ENCODE results near the gene PAK3.

The PAK3 gene

DNA sequence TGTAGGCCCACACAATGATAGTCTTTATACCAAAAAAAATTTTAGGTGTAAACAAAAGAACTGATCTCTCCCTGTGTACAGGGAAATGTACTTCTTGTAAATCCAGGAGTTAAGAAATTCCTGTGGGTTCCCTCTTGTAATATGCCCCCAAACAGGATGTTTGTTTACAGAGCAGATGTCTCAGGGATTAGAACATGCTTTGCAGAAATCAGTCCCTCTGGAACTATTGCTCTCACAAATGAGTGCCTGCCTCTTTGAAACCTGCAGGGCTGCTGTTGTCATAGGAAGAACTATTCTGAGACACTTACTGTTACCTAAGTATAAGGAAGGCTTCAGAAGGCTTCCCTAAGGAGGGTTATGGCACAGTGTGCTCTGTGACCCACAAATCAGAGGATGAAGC is 35.6 kb downstream of the PAK3 start:
- DNase-seq (ENCODE audit: low spot score): no peak

DNA sequence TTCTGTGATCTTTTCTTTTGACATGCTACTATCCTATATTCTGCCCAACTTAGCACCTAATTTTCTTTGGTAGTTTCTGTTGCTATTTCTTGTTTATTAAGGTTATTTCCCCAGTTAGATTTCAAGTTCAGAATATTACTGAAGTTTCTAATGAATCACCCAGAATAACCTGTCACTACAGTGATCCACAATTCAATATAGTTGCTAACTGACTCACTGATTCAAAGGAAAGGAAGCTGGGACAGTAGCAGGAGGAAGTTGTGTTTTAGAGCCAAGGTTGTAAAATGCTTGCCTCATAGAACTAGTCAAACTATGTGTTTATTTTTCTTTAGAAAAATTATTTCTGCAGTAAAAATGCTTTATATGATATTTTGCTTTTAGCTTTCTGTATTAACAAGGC is 37.4 kb downstream of the PAK3 start:
- DNase-seq (ENCODE audit: low spot score): no peak

DNA sequence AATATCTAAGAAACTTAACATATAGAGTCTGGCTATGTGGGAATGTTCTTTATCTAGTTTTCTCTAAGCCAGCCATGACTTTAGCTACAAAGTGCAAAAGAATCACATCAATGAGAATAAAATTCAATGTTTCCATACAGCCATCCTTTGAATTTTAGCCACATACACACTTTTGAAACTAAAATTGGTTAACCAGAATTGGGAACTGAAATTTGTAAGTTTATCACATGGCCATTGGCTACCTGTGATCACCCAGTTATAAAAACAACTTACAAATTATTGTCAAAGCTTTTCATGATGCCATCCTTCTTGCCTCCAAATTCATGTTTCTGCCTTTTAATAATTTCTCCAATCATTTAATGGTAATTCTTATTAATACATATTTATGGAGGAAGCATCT is 49.9 kb downstream of the PAK3 start:
- no peak for DNase-seq (ENCODE audit: low spot score)

DNA sequence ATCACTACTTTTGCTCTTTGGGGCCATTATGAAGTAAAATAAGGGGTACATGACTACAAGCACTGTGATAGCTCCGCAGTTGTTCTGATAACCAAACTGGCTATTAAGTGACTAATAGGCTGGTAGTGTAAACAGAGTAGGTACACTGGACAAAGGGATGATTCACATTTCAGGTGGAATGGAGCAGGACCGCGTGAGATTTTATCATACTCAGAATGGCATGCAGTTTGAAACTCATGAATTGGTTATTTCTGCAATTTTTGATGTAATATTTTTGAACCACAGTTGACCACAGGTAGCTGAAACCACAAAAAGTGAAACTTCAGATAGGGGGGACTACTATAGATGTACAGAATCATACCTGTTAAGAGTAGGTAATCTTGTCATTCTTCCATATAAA is 55.8 kb downstream of the PAK3 start:
- no peak for DNase-seq (ENCODE audit: low spot score)

DNA sequence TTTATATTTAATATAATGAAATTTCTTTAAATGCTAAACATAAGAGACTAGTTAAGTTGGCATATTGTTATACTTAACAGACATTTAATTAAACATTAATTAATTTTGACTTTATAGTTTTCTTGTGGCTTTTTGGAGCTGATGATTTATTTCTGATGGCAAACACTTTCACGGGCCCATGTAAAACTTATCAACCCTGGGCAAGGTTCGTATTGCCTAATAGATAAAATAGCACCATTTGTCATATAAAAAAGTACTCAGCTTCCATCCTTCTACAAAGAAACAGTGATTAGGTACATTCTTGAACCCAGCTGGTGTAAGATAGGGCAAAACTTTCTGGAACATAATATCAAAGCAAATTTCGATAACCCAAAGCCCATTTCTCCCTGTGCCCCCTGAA is 63.2 kb downstream of the PAK3 start:
- DNase-seq (ENCODE audit: low spot score): no peak

DNA sequence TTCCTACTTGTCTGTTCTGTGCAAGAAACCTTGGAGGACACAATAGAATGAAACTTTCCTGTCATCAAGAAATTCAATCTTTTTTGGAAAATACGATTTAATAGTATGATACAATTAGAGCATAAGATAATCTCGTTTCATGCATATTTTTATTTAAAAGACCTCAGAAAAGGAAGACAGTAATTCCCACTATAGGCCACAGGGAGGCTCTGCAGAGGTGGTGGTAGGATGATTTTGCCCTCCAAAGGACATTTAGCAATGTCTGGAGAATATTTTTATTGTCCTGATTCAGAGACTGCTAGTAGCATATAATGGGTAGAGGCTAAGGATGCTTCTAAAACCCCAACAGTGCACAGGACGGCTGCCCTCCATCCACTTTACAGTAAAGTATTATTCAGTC is 68.7 kb downstream of the PAK3 start:
- no peak for DNase-seq (ENCODE audit: low spot score)

DNA sequence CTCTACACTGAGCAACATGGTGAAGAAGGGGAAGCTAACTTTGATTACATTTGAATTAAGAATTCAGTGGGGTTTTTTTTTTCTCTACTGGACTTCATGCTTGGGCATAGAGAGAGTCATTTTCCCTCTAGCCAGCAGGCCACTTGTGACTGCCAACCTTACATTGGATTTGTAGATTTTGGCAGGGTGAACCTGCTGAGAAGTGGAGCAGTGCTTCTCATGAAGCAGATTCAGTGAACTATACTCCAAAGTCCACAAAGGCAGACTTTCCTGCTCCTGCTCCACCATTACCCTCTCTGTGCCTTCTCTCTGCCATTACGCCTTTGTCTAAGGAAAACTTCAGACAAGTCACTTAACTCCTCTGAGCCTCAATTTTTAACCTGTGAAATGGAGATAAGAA is 69.9 kb downstream of the PAK3 start:
- DNase-seq (ENCODE audit: low spot score): no peak

DNA sequence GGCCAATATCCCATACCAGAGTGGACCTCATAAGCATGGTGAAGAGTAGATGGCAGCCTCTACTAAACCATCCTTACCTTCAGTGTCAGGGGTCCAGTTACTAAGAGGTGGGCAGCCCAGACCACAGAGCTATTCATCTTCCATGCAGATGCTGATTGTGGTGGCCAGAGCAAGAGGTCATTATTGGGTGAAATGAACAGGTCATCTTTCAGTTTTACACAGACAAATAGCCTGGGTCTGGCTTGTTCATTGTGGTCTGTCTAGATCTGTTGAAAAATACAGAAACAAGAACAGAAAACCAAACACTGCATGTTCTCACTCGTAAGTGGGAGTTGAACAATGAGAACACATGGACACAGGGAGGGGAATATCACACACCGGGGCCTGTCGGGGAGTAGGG is 71.3 kb downstream of the PAK3 start:
- no peak for DNase-seq (ENCODE audit: low spot score)

DNA sequence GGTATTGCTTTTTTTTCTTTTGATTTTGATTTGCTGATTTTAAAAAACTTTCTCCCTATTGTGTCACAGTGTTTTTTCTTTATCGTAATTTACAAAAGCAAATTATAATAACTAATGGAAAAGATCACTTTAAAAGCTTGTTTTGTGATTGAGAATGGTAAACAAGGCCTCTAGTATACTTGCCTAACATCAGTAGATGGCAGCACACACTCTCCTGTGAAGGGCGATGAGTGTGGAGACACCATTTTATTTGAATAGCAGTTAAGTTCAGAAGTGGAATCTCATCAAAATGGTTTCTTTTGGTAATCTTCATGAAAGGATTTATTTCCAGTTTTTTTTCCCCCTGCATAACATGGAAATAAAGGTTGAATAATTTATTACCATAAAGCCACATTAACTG is 72.3 kb downstream of the PAK3 start:
- DNase-seq (ENCODE audit: low spot score): no peak

DNA sequence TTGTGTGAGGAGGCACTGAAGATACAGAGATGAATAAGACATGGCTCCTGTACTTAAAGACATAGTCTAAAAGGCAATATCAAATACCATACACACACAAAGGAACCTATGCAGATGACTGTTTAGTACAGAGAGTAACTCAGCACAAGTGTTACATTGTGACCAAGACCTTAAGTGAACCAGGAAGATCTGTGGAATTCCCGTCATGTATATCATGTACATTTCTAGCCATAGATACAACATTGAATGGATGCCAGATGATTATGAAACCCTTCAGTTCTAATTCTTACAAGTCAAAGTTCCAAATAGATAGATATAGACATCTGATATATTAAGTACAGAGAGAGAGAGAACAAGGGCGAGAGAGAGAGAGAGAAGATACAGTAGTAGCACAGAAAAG is 73.2 kb downstream of the PAK3 start:
- no peak for DNase-seq (ENCODE audit: low spot score)

DNA sequence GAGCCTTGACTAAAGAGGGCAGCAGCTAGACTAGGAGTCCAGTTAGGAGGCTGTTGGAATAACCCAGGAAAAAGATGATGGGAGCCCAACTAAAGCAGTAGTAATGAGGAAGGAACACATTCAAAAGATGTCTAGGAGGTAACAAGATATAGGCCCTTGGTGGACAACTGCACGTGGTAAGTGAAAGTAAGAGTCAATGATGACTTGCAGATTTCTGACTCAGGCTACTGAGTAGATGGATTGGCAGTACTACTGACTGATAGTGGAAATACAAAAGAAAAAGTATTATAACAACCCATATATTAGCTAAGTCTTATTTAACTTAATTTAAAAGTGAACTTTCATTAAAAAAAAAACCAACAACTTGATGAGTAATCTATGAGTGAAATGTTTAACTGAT is 74.0 kb downstream of the PAK3 start:
- no peak for DNase-seq (ENCODE audit: low spot score)

DNA sequence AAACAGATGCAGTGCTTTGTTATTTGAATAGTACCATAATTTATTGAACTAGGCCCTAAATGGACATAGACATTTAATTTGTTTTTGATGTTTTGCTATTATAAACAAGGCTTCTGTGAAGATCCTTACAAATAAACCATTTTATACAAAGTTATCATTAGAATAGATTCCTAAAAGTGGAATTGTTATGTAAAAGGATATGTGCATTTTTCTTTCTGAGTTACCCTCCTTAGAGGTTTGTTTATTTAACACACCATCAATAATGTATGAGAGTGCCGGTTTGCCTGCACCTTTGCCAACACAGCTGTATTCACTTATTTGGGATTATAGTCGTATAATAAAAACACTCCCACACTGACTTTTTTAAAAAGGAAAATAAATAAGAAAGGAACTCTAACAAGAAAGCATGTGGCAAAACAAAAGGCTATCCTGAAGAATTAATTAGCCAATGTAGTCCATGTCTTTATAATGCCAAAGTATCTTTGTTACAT is 84.8 kb downstream of the PAK3 start:
- no peak for DNase-seq (ENCODE audit: low spot score)

DNA sequence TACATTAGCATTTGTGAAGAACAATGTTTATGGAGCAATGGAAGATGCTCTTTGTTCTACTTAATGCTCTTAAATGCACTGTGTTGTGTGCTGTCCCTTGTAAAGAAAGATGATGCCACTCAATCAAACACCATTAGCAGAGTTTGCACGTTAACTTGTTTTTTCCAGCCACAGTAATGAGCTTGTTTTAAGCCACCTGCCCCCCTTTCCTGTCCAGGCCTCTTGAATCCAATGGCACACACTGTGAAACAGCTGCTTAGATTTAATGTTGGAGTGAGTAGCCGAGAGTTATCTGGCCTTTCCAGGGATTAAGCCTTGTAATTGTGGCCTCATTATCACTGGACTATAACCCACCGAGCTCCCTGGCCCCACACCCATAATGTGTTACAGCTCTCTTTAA is 86.0 kb downstream of the PAK3 start:
- DNase-seq (ENCODE audit: low spot score): no peak

DNA sequence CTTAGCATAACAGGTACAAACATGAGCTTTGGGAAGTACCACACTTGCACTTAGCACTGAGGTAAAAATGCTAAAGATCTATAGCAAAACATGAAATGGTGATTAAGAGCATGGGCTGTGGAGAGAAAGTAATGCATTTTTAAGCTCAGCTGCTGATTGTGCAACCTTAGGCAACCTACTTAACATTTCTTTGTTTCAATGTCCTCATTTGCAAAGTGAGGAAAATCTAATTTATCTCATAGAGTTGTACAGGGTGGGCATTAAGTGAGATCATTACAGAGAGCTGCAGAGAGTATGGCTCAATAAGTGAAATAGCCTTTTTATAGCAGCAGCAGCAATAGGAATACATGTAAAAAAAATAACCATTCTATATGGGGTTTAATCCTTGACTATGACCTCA is 87.0 kb downstream of the PAK3 start:
- no peak for DNase-seq (ENCODE audit: low spot score)

DNA sequence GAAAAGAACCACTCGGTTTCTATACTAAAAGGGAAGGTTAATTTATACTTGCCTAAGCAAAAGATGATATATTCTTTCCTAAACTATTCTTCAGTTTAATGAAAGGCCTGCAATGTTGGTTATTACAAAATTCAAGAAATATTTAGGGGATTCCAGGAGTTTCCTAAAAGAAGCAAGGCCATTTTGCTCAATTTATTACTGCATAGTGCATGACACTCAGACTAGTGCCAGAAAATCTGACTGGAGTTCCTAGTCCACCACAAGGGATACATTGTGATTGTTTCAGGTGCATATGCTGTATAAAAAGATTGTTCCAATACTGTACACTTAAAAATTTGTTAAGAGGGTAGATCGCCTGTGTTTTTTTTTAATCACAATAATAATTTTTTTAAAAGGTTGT is 95.6 kb downstream of the PAK3 start:
- no peak for DNase-seq (ENCODE audit: low spot score)

DNA sequence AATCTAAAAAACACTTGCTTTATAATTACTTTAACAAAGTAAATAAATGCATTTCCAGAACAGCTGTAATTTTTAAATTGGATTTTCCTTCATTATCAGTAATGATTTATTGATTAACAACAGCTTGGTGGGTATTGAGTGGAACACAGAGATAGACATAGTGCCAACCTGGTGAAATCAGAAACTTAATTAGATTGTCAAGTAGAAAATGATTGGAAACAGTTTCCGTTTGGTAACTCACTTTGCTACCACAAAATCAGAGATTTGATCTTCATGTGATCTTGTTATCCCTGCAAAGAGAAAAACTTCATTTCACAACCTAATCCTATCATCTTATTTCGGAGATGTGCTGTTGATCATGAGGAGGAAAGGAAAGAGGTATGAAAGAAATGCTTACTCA is 103.5 kb downstream of the PAK3 start:
- no peak for DNase-seq (ENCODE audit: low spot score)

DNA sequence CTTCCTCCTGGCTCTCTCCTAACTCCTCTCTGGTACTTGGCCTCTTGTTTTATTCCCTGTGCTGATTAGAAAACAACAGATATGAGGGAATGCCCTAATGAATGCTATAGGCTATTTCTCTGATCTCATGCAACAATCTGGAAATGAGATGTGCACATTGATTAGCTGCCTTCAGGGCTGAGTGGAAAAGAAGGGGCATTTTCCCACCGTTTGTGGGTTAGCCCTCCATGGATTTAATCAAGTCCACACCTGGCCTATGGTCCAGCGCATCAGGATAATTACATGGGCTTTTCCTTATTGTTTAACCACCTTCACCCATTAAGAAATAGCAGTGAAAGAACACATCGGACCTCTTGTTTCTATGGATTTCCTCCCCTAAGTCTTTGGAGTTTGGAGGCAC is 104.3 kb downstream of the PAK3 start:
- DNase-seq (ENCODE audit: low spot score): no peak

DNA sequence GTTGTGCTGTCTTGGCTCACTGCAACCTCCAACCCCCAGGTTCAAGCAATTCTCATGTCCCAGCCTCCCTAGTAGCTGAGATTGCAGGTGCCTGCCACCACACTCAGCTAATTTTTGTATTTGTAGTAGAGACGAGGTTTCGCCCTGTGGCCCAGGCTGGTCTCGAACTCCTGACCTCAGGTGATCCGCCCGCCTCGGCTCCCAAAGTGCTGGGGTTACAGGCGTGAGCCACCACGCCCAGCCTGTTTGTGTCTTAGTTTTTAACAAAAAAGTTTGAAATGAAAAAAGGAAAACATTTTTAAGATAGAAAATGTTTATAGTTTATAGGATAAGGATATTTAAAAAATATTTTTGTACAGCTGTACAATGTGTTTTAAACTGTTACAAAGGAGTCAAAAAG is 111.9 kb downstream of the PAK3 start:
- DNase-seq (ENCODE audit: low spot score): no peak

DNA sequence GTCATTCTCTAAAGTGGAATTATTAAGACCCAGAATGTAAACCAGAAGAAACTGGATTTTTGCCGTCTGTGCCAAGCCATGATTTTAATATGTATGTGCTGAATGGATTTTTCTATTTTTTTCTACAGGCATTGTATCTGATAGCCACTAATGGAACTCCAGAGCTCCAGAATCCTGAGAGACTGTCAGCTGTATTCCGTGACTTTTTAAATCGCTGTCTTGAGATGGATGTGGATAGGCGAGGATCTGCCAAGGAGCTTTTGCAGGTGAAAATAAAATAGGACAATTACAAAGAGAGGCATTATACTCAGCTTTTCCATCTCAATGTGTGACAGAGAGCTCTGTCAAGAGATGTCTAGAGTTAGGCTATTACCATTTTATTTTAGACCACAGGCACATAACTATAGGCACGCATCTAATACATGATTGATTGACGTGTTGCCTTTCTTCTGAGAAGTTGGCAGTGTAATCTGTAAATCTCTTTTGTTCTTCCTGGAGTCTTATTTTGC is 120.4 kb downstream of the PAK3 start:
- DNase-seq (ENCODE audit: low spot score): no peak

DNA sequence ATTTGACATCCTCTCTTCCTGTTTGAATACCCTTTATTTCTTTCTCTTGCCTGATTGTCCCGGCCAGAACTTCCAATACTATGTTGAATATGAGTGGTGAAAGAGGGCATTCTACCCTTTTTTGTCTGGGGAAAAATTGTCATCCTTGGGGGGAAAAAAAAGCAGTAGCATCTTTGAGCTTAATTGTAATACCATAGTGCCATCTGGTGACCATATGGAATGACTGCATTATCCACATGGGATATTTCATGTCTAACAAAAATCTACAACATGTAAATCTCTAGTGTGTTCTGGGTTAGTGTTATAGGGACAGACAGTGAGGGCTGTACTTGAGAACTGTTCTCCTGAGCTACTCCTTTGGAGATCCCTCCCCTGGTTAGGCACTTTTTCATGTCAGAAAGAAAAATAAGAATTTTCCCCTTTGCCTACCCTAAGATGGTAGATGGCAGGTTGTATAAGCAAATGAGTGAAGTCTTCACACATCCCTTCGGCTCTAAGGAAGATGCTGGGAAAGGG is 148.3 kb downstream of the PAK3 start:
- DNase-seq (ENCODE audit: low spot score): no peak

DNA sequence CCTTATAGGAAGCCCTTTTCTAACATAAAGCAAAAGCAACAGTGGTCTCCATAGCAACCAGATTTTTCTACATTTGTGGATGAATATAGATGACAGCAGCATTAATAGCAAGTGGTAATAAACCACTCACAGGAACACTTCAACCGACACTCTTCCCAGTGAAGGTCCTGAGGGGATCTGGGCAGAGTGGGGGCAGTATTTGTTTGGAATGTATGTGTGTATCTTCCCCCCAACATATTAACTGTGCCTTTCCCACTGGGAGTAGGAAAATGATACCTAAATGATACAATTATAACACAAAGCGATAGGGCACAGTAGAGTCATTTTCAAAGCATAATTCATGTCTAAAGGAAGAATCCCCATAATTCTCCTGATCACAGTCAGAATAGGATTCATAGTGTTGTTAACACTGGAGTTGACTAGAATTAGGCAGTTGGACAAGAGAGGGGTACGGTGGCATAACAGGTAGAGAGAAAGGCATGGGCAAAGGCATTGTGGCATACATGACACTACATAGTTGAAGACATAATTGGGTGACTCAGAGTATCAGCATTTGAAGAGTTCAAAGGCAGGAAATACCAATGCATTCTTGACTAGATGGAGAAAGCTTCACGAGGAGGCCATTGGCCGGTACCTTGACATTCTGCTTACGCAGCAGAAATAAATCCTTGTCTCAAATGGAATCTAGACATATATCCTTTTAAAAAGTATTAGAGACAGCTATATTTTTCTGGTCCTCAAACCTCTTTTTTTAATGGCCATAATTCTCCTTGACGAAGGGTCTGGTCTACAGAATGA is 159.1 kb downstream of the PAK3 start:
- DNase-seq (ENCODE audit: low spot score): no peak

DNA sequence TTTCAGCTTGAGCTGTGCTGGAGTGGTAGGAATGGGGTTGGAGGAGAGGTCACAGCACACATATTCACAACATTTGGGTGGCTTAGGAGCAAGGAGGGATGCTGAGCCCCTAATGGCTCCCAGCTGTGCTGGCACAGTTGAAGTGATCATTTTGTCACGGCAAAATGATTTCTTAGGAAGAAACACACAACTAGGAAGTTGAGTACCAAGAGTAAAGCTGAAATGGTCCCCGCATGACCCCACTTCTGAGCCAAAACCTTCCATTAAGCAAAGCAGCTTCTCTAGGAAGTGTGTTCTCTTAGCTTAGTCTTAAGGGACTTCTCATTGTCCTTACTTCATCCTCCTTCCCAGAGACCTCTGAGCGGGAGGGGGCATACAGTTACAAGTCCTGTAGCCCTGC is 161.7 kb downstream of the PAK3 start:
- no peak for DNase-seq (ENCODE audit: low spot score)

DNA sequence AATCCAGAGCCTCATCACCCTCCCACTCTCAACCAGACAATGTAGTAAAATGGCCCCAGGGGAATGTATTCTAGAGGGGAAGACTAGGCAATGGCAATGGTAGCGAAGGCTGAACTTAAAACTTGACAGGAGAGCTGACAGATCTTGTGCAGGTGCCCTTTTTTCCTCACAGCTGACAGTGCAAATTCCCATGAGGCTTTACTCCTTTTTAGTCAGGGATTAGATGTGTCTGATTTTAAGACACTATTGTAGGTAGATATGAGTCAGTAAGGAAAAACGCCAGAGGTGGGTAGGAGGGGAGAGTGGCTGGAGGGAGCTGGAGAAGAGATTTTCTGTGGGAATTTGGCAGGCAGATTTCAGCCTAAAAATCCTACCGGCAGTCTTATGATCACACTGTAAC is 163.6 kb downstream of the PAK3 start:
- no peak for DNase-seq (ENCODE audit: low spot score)

DNA sequence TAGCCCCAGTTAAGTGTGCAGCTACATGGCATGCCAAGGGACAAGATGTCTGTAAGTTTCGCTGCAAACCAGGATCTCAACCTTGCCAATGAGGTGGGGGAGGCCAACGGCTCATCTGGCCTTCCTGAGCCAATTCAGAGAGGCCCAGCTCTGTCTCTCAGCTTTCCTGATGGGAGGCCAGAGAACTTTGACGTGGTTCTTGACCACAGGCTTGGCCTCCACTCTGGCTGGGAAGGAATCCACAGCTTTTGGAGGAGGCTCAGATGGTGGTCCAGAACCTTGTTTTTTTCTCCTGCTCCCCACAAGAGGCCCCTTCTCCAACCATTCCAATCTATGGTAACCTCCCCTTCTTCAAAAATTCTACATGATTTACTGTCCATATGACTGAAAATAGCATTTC is 164.5 kb downstream of the PAK3 start:
- DNase-seq (ENCODE audit: low spot score): no peak
